Neural cell (in vitro differentiated cells): ENCODE measurements around the gene RAB1B.

Source experiments
- CTCF ChIP-seq: fragments of 450-650 bp; IDR thresholded peaks from 2 replicates; pipeline ENCODE4 v1.5.1; 2014; ENCODE audit warnings: antibody characterized with exemption, mild to moderate bottlenecking, moderate library complexity; ENCODE audit not compliant: poor library complexity, severe bottlenecking
- EP300 ChIP-seq: fragments of 450-650 bp; conservative IDR thresholded peaks from 2 replicates; pipeline ENCODE4 v1.6.1; 2014; ENCODE audit warnings: antibody characterized with exemption, mild to moderate bottlenecking, moderate library complexity; ENCODE audit not compliant: poor library complexity, severe bottlenecking
- EZH2 ChIP-seq: fragments of 200-600, 300-800 bp; shearing (Covaris generic), sonication (generic); IDR thresholded peaks from 2 replicates; pipeline ENCODE4 v1.6.1; 2014; ENCODE audit warnings: antibody characterized with exemption, low read length, borderline replicate concordance, mild to moderate bottlenecking; ENCODE audit not compliant: insufficient read depth, poor library complexity, severe bottlenecking
- POLR2AphosphoS5 ChIP-seq: IDR thresholded peaks from 2 replicates; pipeline ENCODE4 v1.6.1; 2012
- RAD21 ChIP-seq: fragments of 450-650 bp; conservative IDR thresholded peaks from 2 replicates; pipeline ENCODE4 v1.6.1; 2014; ENCODE audit warnings: antibody characterized with exemption, mild to moderate bottlenecking, moderate library complexity
- REST ChIP-seq: IDR thresholded peaks from 2 replicates; pipeline ENCODE4 v1.6.1; 2012; ENCODE audit warnings: borderline replicate concordance

GRCh38 chr11:66239998-66240780 lies 28.2 kb upstream of the RAB1B start:
- TF ChIP-seq CTCF (no peak), POLR2AphosphoS5 (no peak), EP300 (no peak), EZH2 (no peak), REST (no peak), RAD21 (no peak)
